Measurements from ENCODE around the gene PAFAH2.

The PAFAH2 gene

GRCh38 chr1:25933479-25934365 is 64.1 kb downstream of the PAFAH2 start:
- peak in 30 of 56 donors; percentile 2 to 77 (median 30) for DNase-seq

GRCh38 chr1:25932811-25933400 is 65.0 kb downstream of the PAFAH2 start:
- DNase-seq: peak in 5 of 56 donors; percentile 3 to 25 (median 10)

- DNase-seq: no peak
These were observed 65.5 kb downstream of the PAFAH2 start for GRCh38 chr1:25932321-25932720.

- DNase-seq: no peak
These were observed 68.8 kb downstream of the PAFAH2 start for GRCh38 chr1:25929016-25929415.

GRCh38 chr1:25927521-25928265 is 70.2 kb downstream of the PAFAH2 start:
- DNase-seq: peak in 9 of 56 donors; percentile 7 to 53 (median 22)

GRCh38 chr1:25926731-25927496 is 70.9 kb downstream of the PAFAH2 start:
- DNase-seq: peak in 46 of 56 donors; percentile 13 to 70 (median 40)

GRCh38 chr1:25924454-25924853 is 73.4 kb downstream of the PAFAH2 start:
- DNase-seq: no peak

- DNase-seq: peak in 23 of 56 donors; percentile 23 to 82 (median 59)
These were observed 74.8 kb downstream of the PAFAH2 start for GRCh38 chr1:25922971-25923552.

GRCh38 chr1:25922056-25922970 is 75.5 kb downstream of the PAFAH2 start:
- DNase-seq: peak in 51 of 56 donors; percentile 15 to 87 (median 66)

- DNase-seq: no peak
These were observed 79.2 kb downstream of the PAFAH2 start for GRCh38 chr1:25918615-25919014.

- peak in 9 of 56 donors; percentile 13 to 37 (median 26) for DNase-seq
These were observed 79.9 kb downstream of the PAFAH2 start for GRCh38 chr1:25917996-25918395.

GRCh38 chr1:25916460-25916859 is 81.4 kb downstream of the PAFAH2 start:
- no peak for DNase-seq

- no peak for DNase-seq
These were observed 83.5 kb downstream of the PAFAH2 start for GRCh38 chr1:25914074-25914995.

- no peak for DNase-seq
These were observed 84.7 kb downstream of the PAFAH2 start for GRCh38 chr1:25913206-25913605.

GRCh38 chr1:25912076-25912831 is 85.6 kb downstream of the PAFAH2 start:
- no peak for DNase-seq

- no peak for DNase-seq
These were observed 86.7 kb downstream of the PAFAH2 start for GRCh38 chr1:25911162-25911561.
